HG02981 (cell line): ENCODE measurements around the gene NOTCH1.

Experiments
- ATAC-seq: cut with Tn5 transposase; IDR thresholded peaks from one replicate; pipeline ENCODE4 v1.9.1; 2021; ENCODE audit warnings: mild to moderate bottlenecking, moderate library complexity; ENCODE audit not compliant: unreplicated experiment

NOTCH1 gene

GRCh38 chr9:136504512-136505348, 41.1 kb downstream of the NOTCH1 start:
- ATAC-seq = no peak

GRCh38 chr9:136502940-136503550, 42.8 kb downstream of the NOTCH1 start:
- no peak for ATAC-seq

GRCh38 chr9:136502196-136502595, 43.7 kb downstream of the NOTCH1 start:
- ATAC-seq = no peak

- ATAC-seq = no peak
Observed at GRCh38 chr9:136501686-136502085, 44.2 kb downstream of the NOTCH1 start.

GRCh38 chr9:136499935-136500910, 45.6 kb downstream of the NOTCH1 start:
- no peak for ATAC-seq

- no peak for ATAC-seq
Observed at GRCh38 chr9:136499071-136499934, 46.5 kb downstream of the NOTCH1 start.

- no peak for ATAC-seq
Observed at GRCh38 chr9:136497916-136498695, 47.7 kb downstream of the NOTCH1 start.

GRCh38 chr9:136496801-136497620, 48.8 kb downstream of the NOTCH1 start:
- ATAC-seq = no peak

- no peak for ATAC-seq
Observed at GRCh38 chr9:136496181-136496580, 49.7 kb downstream of the NOTCH1 start.

GRCh38 chr9:136495238-136495800, 50.5 kb downstream of the NOTCH1 start:
- ATAC-seq = no peak

- no peak for ATAC-seq
Observed at GRCh38 chr9:136494531-136495215, 51.2 kb downstream of the NOTCH1 start.

- ATAC-seq = no peak
Observed at GRCh38 chr9:136494012-136494411, 51.8 kb downstream of the NOTCH1 start.

- no peak for ATAC-seq
Observed at GRCh38 chr9:136493567-136493971, 52.3 kb downstream of the NOTCH1 start.

GRCh38 chr9:136492978-136493522, 52.8 kb downstream of the NOTCH1 start:
- no peak for ATAC-seq

- no peak for ATAC-seq
Observed at GRCh38 chr9:136489731-136490130, 56.1 kb downstream of the NOTCH1 start.

GRCh38 chr9:136488247-136489214, 57.3 kb downstream of the NOTCH1 start:
- no peak for ATAC-seq
